Kidney (tissue), 14 donors: ENCODE data around the gene ZSCAN29. TPM values are rescaled to one million over a fixed set of nuclear protein-coding genes. Genes with fewer than 3 reads are reported as not detected.

Experiments used
- DNase-seq, 5 donors: peaks; one replicate each; pipeline ENCODE4 v3.0.0-alpha.2; 2013 to 2020
- FAIRE-seq: peaks from 2 replicates; lab custom pipeline; 2012; peaks lifted over from hg19 to GRCh38; lab: Jason Lieb, UNC
- H3K27ac ChIP-seq, 2 donors: one replicate each; pipeline ENCODE4 v1.7.0; 2013; ENCODE audit warnings: low read depth in 2 of 2, low read length in 2 of 2, inconsistent platforms in 1 of 2
- H3K27me3 ChIP-seq: one replicate; pipeline ENCODE4 v1.7.1; 2013; ENCODE audit warnings: low read length, inconsistent platforms; ENCODE audit not compliant: control insufficient read depth, insufficient read depth
- H3K36me3 ChIP-seq, 3 donors: one replicate each; pipeline versions ENCODE4 v1.7.0 to v1.7.1; 2013; ENCODE audit warnings: low read length in 3 of 3, control low read depth in 1 of 3, inconsistent platforms in 1 of 3; ENCODE audit not compliant: insufficient read depth in 3 of 3, control insufficient read depth in 2 of 3
- H3K4me1 ChIP-seq, 3 donors: one replicate each; pipeline versions ENCODE4 v1.7.0 to v1.7.1; 2013; ENCODE audit warnings: low read length in 3 of 3, inconsistent platforms in 1 of 3, low read depth in 1 of 3; ENCODE audit not compliant: control insufficient read depth in 2 of 3, insufficient read depth in 2 of 3
- H3K4me3 ChIP-seq, 3 donors: one replicate each; pipeline versions ENCODE4 v1.7.0 to v1.8.1; 2013; ENCODE audit warnings: low read length in 3 of 3, control low read depth in 1 of 3, inconsistent platforms in 1 of 3
- H3K9ac ChIP-seq, 3 donors: one replicate each; pipeline versions ENCODE4 v1.7.0 to v1.7.1; 2013; ENCODE audit warnings: low read length in 3 of 3, control low read depth in 1 of 3, inconsistent platforms in 1 of 3
- H3K9me3 ChIP-seq, 3 donors: one replicate each; pipeline versions ENCODE4 v1.7.0 to v1.7.1; 2013; ENCODE audit warnings: low read length in 3 of 3, control low read depth in 1 of 3, inconsistent platforms in 1 of 3; ENCODE audit not compliant: control insufficient read depth in 2 of 3, insufficient read depth in 1 of 3
- intact Hi-C: fragments of 100-400 bp; cut with DNase I; formaldehyde crosslinking; loops from one replicate; pipeline ENCODE4 v1.11.1; 2022
- polyA plus RNA-seq: library from polyadenylated mRNA; stranded (reverse); fragments of 350-450 nt; fragmentation: Illumina TruSeq; extraction: RNeasy Lipid Tissue Mini Kit (QIAGEN cat#74804); gene quantifications from one replicate; pipeline ENCODE4 v1.2.3, GENCODE V29; 2014; ENCODE audit warnings: low read depth, low replicate concordance; ENCODE audit not compliant: insufficient read depth
- total RNA-seq: library from RNA; stranded (reverse); fragmentation: NEBNext Ultra II Directional; extraction: Animal tissue kit (Norgen Biotek cat#: 25700); gene quantifications from one replicate; pipeline ENCODE4 v1.2.1, GENCODE V29; 2021
- TF ChIP-seq, protein P1 (sequence below): IDR thresholded peaks from 3 replicates; pipeline ENCODE4 v1.5.1; 2012; ENCODE audit warnings: mild to moderate bottlenecking, moderate library complexity, borderline replicate concordance; ENCODE audit not compliant: insufficient read depth; ENCODE audit errors: extremely low read depth
- donor health status: control.
- donor health status: control.
- donor health status: control.
- donor health status: control.
- donor health status: control.
- donor health status: DM: yes; HTN: yes; CAD: no.
- donor health status: Normal renal cell carcinoma (clear cell type).

Gene ZSCAN29
- total and polyA plus RNA-seq, 2 donors from 2014 or later, result 3.2 to 22.1 TPM

DNA sequence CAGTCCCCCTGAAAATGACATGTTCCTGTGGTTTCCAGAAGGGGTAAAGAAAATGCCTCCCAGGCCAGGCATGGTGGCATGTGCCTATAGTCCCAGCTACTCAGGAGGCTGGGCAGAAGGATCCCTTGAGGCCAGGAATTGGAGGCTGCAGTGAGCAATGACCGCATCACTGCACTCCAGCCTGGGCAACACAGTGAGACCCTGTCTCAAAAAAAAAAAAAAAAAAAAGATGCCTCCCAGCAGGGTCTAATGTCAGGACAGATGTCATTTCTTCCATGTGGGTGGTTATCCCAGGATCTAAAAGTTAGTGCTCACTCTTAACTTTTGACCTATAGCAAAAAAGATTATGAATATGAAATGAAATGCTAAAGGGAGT is 53.9 kb downstream of the ZSCAN29 start:
- H3K36me3 ChIP-seq, result no peaks in the 10 kb centered on the region
- FAIRE-seq (no peak), DNase-seq (no peak)
- H3K9ac ChIP-seq, result no peak overlapping the region
- intact Hi-C loops, result no loop called here
- H3K4me3 ChIP-seq, result no peak overlapping the region
- no peaks in the 10 kb centered on the region for H3K27me3 ChIP-seq
- H3K4me1 ChIP-seq, result peaks cover 0 to 5% (median 0%) of the 10 kb centered on the region in 3 donors
- no peak overlapping the region for H3K27ac ChIP-seq
- no peaks in the 10 kb centered on the region for H3K9me3 ChIP-seq
- TF ChIP-seq, protein P1, sequence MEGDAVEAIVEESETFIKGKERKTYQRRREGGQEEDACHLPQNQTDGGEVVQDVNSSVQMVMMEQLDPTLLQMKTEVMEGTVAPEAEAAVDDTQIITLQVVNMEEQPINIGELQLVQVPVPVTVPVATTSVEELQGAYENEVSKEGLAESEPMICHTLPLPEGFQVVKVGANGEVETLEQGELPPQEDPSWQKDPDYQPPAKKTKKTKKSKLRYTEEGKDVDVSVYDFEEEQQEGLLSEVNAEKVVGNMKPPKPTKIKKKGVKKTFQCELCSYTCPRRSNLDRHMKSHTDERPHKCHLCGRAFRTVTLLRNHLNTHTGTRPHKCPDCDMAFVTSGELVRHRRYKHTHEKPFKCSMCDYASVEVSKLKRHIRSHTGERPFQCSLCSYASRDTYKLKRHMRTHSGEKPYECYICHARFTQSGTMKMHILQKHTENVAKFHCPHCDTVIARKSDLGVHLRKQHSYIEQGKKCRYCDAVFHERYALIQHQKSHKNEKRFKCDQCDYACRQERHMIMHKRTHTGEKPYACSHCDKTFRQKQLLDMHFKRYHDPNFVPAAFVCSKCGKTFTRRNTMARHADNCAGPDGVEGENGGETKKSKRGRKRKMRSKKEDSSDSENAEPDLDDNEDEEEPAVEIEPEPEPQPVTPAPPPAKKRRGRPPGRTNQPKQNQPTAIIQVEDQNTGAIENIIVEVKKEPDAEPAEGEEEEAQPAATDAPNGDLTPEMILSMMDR, result no peak

DNA sequence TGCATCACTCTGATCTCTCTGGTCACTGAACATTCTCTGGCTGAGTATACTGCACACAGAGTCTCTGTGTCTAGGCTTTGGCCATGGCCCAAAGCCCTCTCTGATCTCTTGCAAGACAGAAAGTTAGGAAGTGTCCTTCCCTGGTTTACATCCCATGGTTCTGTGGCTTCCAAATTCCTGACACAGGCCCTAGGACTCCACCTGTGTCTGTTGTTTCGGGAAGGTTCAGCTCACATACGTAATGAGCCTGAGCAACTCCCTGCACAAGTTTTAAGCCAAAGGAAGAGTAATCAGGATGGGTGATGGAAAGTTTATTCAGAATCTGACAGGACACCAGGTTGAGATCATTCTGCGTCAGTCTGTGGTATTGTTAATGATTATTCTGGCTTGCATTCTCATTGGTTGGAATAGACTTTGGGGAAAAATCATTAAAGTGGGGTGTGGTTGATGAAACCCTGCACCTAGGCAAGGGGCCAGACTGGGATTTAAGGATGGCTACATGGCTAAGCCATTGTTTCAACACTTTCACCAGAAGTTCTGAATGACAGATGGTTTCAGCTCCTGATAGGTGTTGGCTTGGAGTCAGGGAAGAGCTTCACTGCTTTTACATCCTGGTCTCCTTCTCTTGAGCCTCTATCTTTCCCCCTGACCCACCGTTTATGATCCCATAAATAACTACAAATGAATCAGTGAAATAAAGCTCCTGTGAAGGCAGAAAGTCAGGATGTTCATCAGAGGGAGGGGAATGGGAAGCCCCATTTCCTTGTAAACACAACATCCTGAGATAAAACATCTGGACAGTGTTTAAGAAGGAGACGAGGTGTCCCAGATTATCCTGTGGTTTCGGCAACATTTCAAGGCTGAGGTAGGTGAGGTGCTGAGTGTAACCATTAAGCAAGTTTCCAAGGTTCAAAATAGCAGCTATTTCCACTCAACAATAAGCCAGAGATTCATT is 54.5 kb downstream of the ZSCAN29 start:
- DNase-seq (peak in 2 of 5 donors; percentile 24 to 40), FAIRE-seq (no peak)
- no peak overlapping the region for H3K4me3 ChIP-seq
- no peak overlapping the region for H3K9ac ChIP-seq
- intact Hi-C loops, result no loop called here
- no peaks in the 10 kb centered on the region for H3K36me3 ChIP-seq
- TF ChIP-seq, protein P1, result no peak
- no peaks in the 10 kb centered on the region for H3K27me3 ChIP-seq
- no peaks in the 10 kb centered on the region for H3K9me3 ChIP-seq
- H3K27ac ChIP-seq, result no peak overlapping the region
- H3K4me1 ChIP-seq, result peaks cover 0 to 5% (median 0%) of the 10 kb centered on the region in 3 donors

DNA sequence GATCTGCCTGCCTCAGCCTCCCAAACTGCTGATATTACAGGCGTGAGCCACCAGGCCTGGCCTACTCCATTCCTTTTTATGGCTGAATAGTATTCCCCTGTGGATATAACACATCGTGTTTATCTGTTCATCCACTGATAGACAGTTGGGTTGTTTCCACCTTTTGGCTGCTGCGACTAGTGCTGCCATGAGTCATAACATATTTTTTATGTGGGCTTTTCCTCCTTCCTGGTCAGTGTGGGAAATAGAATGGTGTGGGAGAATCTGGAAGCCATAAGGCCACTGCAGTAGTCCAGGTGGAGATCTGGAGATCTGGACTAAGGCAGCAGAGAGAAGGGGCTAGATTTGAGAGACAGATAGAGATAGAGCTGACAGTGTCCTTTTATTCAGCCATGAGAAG is 56.7 kb downstream of the ZSCAN29 start:
- DNase-seq, result no peak
- Histone ChIP-seq H3K36me3 (no peaks in the 10 kb centered on the region), H3K27ac (no peak overlapping the region), H3K27me3 (no peaks in the 10 kb centered on the region), H3K4me1 (peaks cover 0 to 5% (median 0%) of the 10 kb centered on the region in 3 donors), H3K9ac (no peak overlapping the region), H3K9me3 (no peaks in the 10 kb centered on the region), H3K4me3 (no peak overlapping the region)
- intact Hi-C loops, result no loop called here
- TF ChIP-seq, protein P1, result no peak
- no peak for FAIRE-seq
